ENCODE results near the gene MUC5AC.

GRCh38 chr11:1238767-1239595 is 81.2 kb downstream of the MUC5AC start:
- TF ChIP-seq EZH2 (IDR thresholded peaks at IDR 0.05; ENCODE audit: low read length) (no peak), CTCF (optimal IDR thresholded peaks at IDR 0.05 in 1 of 3, IDR thresholded peaks at IDR 0.05 in 1 of 3, conservative IDR thresholded peaks at IDR 0.05 in 1 of 3; ENCODE audit: extremely low read depth in 1 of 3, insufficient read depth in 2 of 3, low read length in 3 of 3) (no peak)
